Left lung (tissue), 14 donors: Measurements from ENCODE around the gene TOPBP1. TPM values are rescaled to one million over a fixed set of nuclear protein-coding genes. Genes with fewer than 3 reads are reported as not detected.

ENCODE experiments used
- ATAC-seq: fragments of 200-7000 bp; cut with Tn5 transposase; one replicate; pipeline ENCODE4 v1.9.1; 2020; ENCODE audit warnings: moderate library complexity
- DNase-seq, 4 donors: peaks; one replicate each; pipeline ENCODE4 v3.0.0-alpha.2; 2013 to 2020
- H3K27ac ChIP-seq, 2 donors: fragments of 200-600 bp; sonication (generic) in 1 of 2; one replicate each; pipeline versions ENCODE4 v1.5.0 to v1.8.0; 2020 to 2021
- H3K27me3 ChIP-seq, 2 donors: fragments of 200-600 bp; sonication (generic) in 1 of 2; one replicate each; pipeline versions ENCODE4 v1.5.0 to v1.8.0; 2020 to 2021
- H3K36me3 ChIP-seq, 2 donors: fragments of 200-600 bp; sonication (generic) in 1 of 2; one replicate each; pipeline versions ENCODE4 v1.5.0 to v1.8.0; 2020 to 2021
- H3K4me1 ChIP-seq, 2 donors: fragments of 200-600 bp; one replicate each; pipeline ENCODE4 v1.8.0; 2021
- H3K4me3 ChIP-seq, 2 donors: fragments of 200-600 bp; sonication (generic) in 1 of 2; one replicate each; pipeline versions ENCODE4 v1.5.0 to v1.8.0; 2020 to 2021; ENCODE audit warnings: mild to moderate bottlenecking in 1 of 2
- H3K9me3 ChIP-seq, 2 donors: fragments of 200-600 bp; sonication (generic) in 1 of 2; one replicate each; pipeline versions ENCODE4 v1.5.0 to v1.8.0; 2020 to 2021
- CTCF ChIP-seq, 2 donors: fragments of 200-600 bp; sonication (generic) in 1 of 2; IDR thresholded peaks; one replicate each; pipeline versions ENCODE4 v1.5.0 to v1.8.0; 2021; ENCODE audit warnings: antibody characterized with exemption in 2 of 2
- intact Hi-C, 2 donors: fragments of 100-400 bp; cut with DNase I; formaldehyde crosslinking; loops; one replicate each; pipeline versions ENCODE4 v1.11.2 to v1.14.2; 2022
- long read RNA-seq, 12 donors: library from polyadenylated mRNA in 2 of 12; unstranded in 2 of 12; transcript quantifications; one replicate each; pipeline ENCODE4 v2.0.0 and lab custom pipeline, GENCODE V29; 2019 to 2026
- polyA plus RNA-seq, 6 donors: library from polyadenylated mRNA; unstranded; fragments of 120-200 nt; gene quantifications; one replicate each; pipeline ENCODE4 v1.2.1, GENCODE V29; 2013; ENCODE audit not compliant: insufficient read length in 6 of 6
- total RNA-seq, 2 donors: library from RNA; stranded (reverse); fragmentation: NEBNext Ultra II Directional; extraction: Animal tissue kit (Norgen Biotek cat#: 25700); gene quantifications; one replicate each; pipeline ENCODE4 v1.2.1, GENCODE V29; 2021
- donor health status: DM: no; HTN: yes; CAD: no.
- donor health status: DM: no; HTN: no; CAD: no.

Gene TOPBP1
- total RNA-seq (10 to 100 TPM; 17.5 to 26.2 TPM), polyA plus RNA-seq (10 to 100 TPM; 40.8 to 55.2 (median 46.5) TPM)
- long read RNA-seq, donor 1, partial matches to known transcripts, result 18 of 18 reads
- long read RNA-seq, donor 1, other reads (novel, unspliced or antisense), result 0 of 18 reads
- long read RNA-seq, donor 2, full-length matches to known transcripts, result 1 of 1 reads
- long read RNA-seq, donor 2, partial matches to known transcripts, result 0 of 1 reads
- long read RNA-seq, donor 2, other reads (novel, unspliced or antisense), result 0 of 1 reads
- long read RNA-seq, donor 3, full-length matches to known transcripts, result 2 of 12 reads
- long read RNA-seq, donor 3, partial matches to known transcripts, result 10 of 12 reads
- long read RNA-seq, donor 3, other reads (novel, unspliced or antisense), result 0 of 12 reads
- long read RNA-seq, donor 4, partial matches to known transcripts, result 4 of 4 reads
- long read RNA-seq, donor 4, other reads (novel, unspliced or antisense), result 0 of 4 reads
- long read RNA-seq, donor 5, full-length matches to known transcripts, result 1 of 1 reads
- long read RNA-seq, donor 5, partial matches to known transcripts, result 0 of 1 reads
- long read RNA-seq, donor 5, other reads (novel, unspliced or antisense), result 0 of 1 reads
- long read RNA-seq, donor 6, result 0 reads
- long read RNA-seq, donor 7, result 0 reads
- long read RNA-seq, donor 8, full-length matches to known transcripts, result 3 of 8 reads
- long read RNA-seq, donor 8, partial matches to known transcripts, result 5 of 8 reads
- long read RNA-seq, donor 8, other reads (novel, unspliced or antisense), result 0 of 8 reads
- long read RNA-seq, donor 9, result 0 reads
- long read RNA-seq, donor 10, partial matches to known transcripts, result 1 of 2 reads
- long read RNA-seq, donor 10, other reads (novel, unspliced or antisense), result 1 of 2 reads
- long read RNA-seq, donor 11, full-length matches to known transcripts, result 1 of 19 reads
- long read RNA-seq, donor 11, partial matches to known transcripts, result 18 of 19 reads
- long read RNA-seq, donor 11, other reads (novel, unspliced or antisense), result 0 of 19 reads
- long read RNA-seq, donor 12, full-length matches to known transcripts, result 2 of 8 reads
- long read RNA-seq, donor 12, partial matches to known transcripts, result 6 of 8 reads
- long read RNA-seq, donor 12, other reads (novel, unspliced or antisense), result 0 of 8 reads

- no peak for TF ChIP-seq CTCF (IDR thresholded peaks at IDR 0.05)
- H3K36me3 ChIP-seq, result peaks cover 0 to 24% of the 10 kb centered on the region in 2 donors
- no peaks in the 10 kb centered on the region for H3K9me3 ChIP-seq
- H3K4me3 ChIP-seq, result peak within 1 kb of the TSS; percentile 76 to 86
- intact Hi-C loops, result no loop called here
- peak within 1 kb of the TSS; percentile 73 to 80 for H3K27ac ChIP-seq
- peaks cover 0 to 33% of the 10 kb centered on the region in 2 donors for H3K4me1 ChIP-seq
- DNase-seq (peak; percentile 77 to 96 (median 88)), ATAC-seq (peak; percentile 95)
- no peaks in the 10 kb centered on the region for H3K27me3 ChIP-seq
Observed at GRCh38 chr3:133661454-133662277, at the start of gene TOPBP1. TSS of gene TOPBP1 (minus strand) at chr3:133661941. CDS start at chr3:133661127, 814 bp downstream.

GRCh38 chr3:133711013-133711412, 49.3 kb upstream of the TOPBP1 start:
- H3K27ac ChIP-seq, result no peak overlapping the region
- no peaks in the 10 kb centered on the region for H3K9me3 ChIP-seq
- no peaks in the 10 kb centered on the region for H3K4me1 ChIP-seq
- no peaks in the 10 kb centered on the region for H3K27me3 ChIP-seq
- intact Hi-C loops, result no loop called here
- no peaks in the 10 kb centered on the region for H3K36me3 ChIP-seq
- DNase-seq (no peak), ATAC-seq (no peak)
- no peak overlapping the region for H3K4me3 ChIP-seq
- no peak for TF ChIP-seq CTCF (IDR thresholded peaks at IDR 0.05)

- no peak for TF ChIP-seq CTCF (IDR thresholded peaks at IDR 0.05)
- no peaks in the 10 kb centered on the region for H3K36me3 ChIP-seq
- ATAC-seq, result no peak
- H3K4me3 ChIP-seq, result no peak overlapping the region
- no peak overlapping the region for H3K27ac ChIP-seq
- no peaks in the 10 kb centered on the region for H3K9me3 ChIP-seq
- DNase-seq, result no peak
- intact Hi-C loops, result no loop called here
- no peaks in the 10 kb centered on the region for H3K4me1 ChIP-seq
- no peaks in the 10 kb centered on the region for H3K27me3 ChIP-seq
Observed at GRCh38 chr3:133709139-133709750, 47.5 kb upstream of the TOPBP1 start.

- no peaks in the 10 kb centered on the region for H3K27me3 ChIP-seq
- no peaks in the 10 kb centered on the region for H3K36me3 ChIP-seq
- no peaks in the 10 kb centered on the region for H3K4me1 ChIP-seq
- DNase-seq (no peak), ATAC-seq (no peak)
- intact Hi-C loops, result no loop called here
- no peak overlapping the region for H3K4me3 ChIP-seq
- H3K9me3 ChIP-seq, result no peaks in the 10 kb centered on the region
- no peak overlapping the region for H3K27ac ChIP-seq
- no peak for TF ChIP-seq CTCF (IDR thresholded peaks at IDR 0.05)
Observed at GRCh38 chr3:133706033-133706432, 44.3 kb upstream of the TOPBP1 start.
